ENCODE results near the gene TEKTIP1. TPM values are rescaled to one million over a fixed set of nuclear protein-coding genes. Genes with fewer than 3 reads are reported as not detected.

Gene TEKTIP1
- total RNA-seq, 4 donors from 2014 or later = 5.5 TPM; not detected in 3

- Histone ChIP-seq H3K9me3 (no peaks in the 10 kb centered on the region), H3K27me3 (no peaks in the 10 kb centered on the region), H3K36me3 (no peaks in the 10 kb centered on the region), H3K27ac (no peak overlapping the region), H3K4me1 (peaks cover 0 to 1% of the 10 kb centered on the region in 2 donors), H3K4me3 (no peak overlapping the region)
- TF ChIP-seq CTCF (IDR thresholded peaks at IDR 0.05) (no peak), POLR2A (IDR thresholded peaks at IDR 0.05) (no peak)
- DNase-seq = no peak
- intact Hi-C loops (cut with DNase I; ENCODE audit: low total_unique reads) = no loop called here
These were observed 26.3 kb upstream of the TEKTIP1 start for GRCh38 chr19:3512562-3513228.

GRCh38 chr19:3513229-3514140 is 25.5 kb upstream of the TEKTIP1 start:
- Histone ChIP-seq H3K9me3 (no peaks in the 10 kb centered on the region), H3K4me3 (no peak overlapping the region), H3K4me1 (no peaks in the 10 kb centered on the region), H3K27ac (no peak overlapping the region), H3K27me3 (no peaks in the 10 kb centered on the region), H3K36me3 (no peaks in the 10 kb centered on the region)
- intact Hi-C loops (cut with DNase I; ENCODE audit: low total_unique reads) = no loop called here
- no peak for TF ChIP-seq POLR2A (IDR thresholded peaks at IDR 0.05)
- TF ChIP-seq CTCF (IDR thresholded peaks at IDR 0.05) = no peak
- no peak for DNase-seq

GRCh38 chr19:3514930-3515329 is 24.0 kb upstream of the TEKTIP1 start:
- no peak for DNase-seq
- H3K27me3 ChIP-seq = no peaks in the 10 kb centered on the region
- H3K36me3 ChIP-seq = no peaks in the 10 kb centered on the region
- no peak overlapping the region for H3K27ac ChIP-seq
- no peak overlapping the region for H3K4me3 ChIP-seq
- H3K9me3 ChIP-seq = no peaks in the 10 kb centered on the region
- no peaks in the 10 kb centered on the region for H3K4me1 ChIP-seq
- no peak for TF ChIP-seq CTCF (IDR thresholded peaks at IDR 0.05)
- no peak for TF ChIP-seq POLR2A (IDR thresholded peaks at IDR 0.05)
- intact Hi-C loops (cut with DNase I; ENCODE audit: low total_unique reads) = no loop called here

- Histone ChIP-seq H3K9me3 (no peaks in the 10 kb centered on the region), H3K27ac (no peak overlapping the region), H3K36me3 (no peaks in the 10 kb centered on the region), H3K4me3 (no peak overlapping the region), H3K27me3 (no peaks in the 10 kb centered on the region), H3K4me1 (no peaks in the 10 kb centered on the region)
- no peak for DNase-seq
- TF ChIP-seq POLR2A (IDR thresholded peaks at IDR 0.05) = no peak
- TF ChIP-seq CTCF (IDR thresholded peaks at IDR 0.05) = no peak
- intact Hi-C loops (cut with DNase I; ENCODE audit: low total_unique reads) = no loop called here
These were observed 23.0 kb upstream of the TEKTIP1 start for GRCh38 chr19:3515891-3516422.

All from uterus (tissue), 4 donors.